ENCODE results near the gene ILF2. TPM values are rescaled to one million over a fixed set of nuclear protein-coding genes. Genes with fewer than 3 reads are reported as not detected.

The ILF2 gene
- total RNA-seq, 2 experiments from 2014 or later: 287 to 334 TPM

GRCh38 chr1:153616144-153616916 lies 54.5 kb downstream of the ILF2 start, which contains the start of gene S100A14:
Gene S100A14, minus strand, starts transcription at chr1:153616325. Its CDS starts 467 bp downstream, at chr1:153615858.
- H3K4me2 ChIP-seq (ENCODE audit: low read length): no peak within 1 kb of the TSS
- no peaks in the 10 kb centered on the region for H3K9me2 ChIP-seq (ENCODE audit: insufficient read depth, low read length)
- peaks cover 5% of the 10 kb centered on the region for H3K4me1 ChIP-seq (ENCODE audit: insufficient read depth, low read length, poor library complexity, severe bottlenecking)
- DNase-seq (ENCODE audit: low spot score): no peak
- H3K27ac ChIP-seq (ENCODE audit: low read depth, low read length, poor library complexity, severe bottlenecking): no peak within 1 kb of the TSS
- H3K36me3 ChIP-seq (ENCODE audit: insufficient read depth, low read length): peaks cover 5% of the 10 kb centered on the region; the same call in 1 of the 2 replicates
- H3K9me3 ChIP-seq (ENCODE audit: low read length): no peaks in the 10 kb centered on the region
- no peak within 1 kb of the TSS for H2AFZ ChIP-seq (ENCODE audit: low read length)
- H3K4me3 ChIP-seq (ENCODE audit: low read depth, low read length, poor library complexity, severe bottlenecking): no peak within 1 kb of the TSS
- BruUV-seq (replicated peaks): no TSS peak
- H4K20me1 ChIP-seq (ENCODE audit: insufficient read depth, low read length): no peaks in the 10 kb centered on the region
- ChIA-PET CTCF (ENCODE audit: unreplicated experiment) (interaction anchor here (0.6 kb wide), 1 partner anchor 39 kb away, joined by 3 read pairs; no protein-coding TSS in a partner anchor), POLR2A (no interaction called here)
- intact Hi-C loops (cut with micrococcal nuclease; ENCODE audit: unreplicated experiment): no loop called here
- TF ChIP-seq, protein P1, sequence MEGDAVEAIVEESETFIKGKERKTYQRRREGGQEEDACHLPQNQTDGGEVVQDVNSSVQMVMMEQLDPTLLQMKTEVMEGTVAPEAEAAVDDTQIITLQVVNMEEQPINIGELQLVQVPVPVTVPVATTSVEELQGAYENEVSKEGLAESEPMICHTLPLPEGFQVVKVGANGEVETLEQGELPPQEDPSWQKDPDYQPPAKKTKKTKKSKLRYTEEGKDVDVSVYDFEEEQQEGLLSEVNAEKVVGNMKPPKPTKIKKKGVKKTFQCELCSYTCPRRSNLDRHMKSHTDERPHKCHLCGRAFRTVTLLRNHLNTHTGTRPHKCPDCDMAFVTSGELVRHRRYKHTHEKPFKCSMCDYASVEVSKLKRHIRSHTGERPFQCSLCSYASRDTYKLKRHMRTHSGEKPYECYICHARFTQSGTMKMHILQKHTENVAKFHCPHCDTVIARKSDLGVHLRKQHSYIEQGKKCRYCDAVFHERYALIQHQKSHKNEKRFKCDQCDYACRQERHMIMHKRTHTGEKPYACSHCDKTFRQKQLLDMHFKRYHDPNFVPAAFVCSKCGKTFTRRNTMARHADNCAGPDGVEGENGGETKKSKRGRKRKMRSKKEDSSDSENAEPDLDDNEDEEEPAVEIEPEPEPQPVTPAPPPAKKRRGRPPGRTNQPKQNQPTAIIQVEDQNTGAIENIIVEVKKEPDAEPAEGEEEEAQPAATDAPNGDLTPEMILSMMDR (conservative IDR thresholded peaks at IDR 0.05; ENCODE audit: low read length): no peak
- TF ChIP-seq EZH2phosphoT487 (IDR thresholded peaks at IDR 0.05; ENCODE audit: borderline replicate concordance, low read depth, low read length): no peak
- no peaks in the 10 kb centered on the region for H3K79me2 ChIP-seq (ENCODE audit: insufficient read depth, low read depth, low read length)

DNA sequence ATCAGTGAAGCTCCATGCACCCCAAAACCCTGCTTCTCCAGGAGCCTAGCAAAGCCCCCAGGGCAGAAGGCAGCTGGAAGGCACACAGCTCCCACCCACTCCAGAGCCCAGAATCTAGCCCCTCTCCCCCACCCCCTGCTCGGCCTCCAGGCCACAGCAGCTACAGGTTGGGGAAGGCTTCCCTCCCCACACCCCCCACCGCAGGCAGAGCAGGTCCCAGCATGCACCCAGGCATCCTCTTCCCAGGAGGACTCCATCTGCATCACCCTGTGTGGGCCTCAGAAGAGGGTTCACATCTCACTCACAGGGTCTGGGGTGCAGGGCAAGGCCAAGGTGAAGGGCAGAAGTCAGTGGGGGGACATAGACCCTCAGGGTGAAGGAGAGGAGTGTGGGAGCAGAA lies 55.4 kb downstream of the ILF2 start:
- Histone ChIP-seq H2AFZ (ENCODE audit: low read length) (no peak overlapping the region), H4K20me1 (ENCODE audit: insufficient read depth, low read length) (no peaks in the 10 kb centered on the region), H3K4me2 (ENCODE audit: low read length) (no peak overlapping the region), H3K9me3 (ENCODE audit: low read length) (no peaks in the 10 kb centered on the region), H3K79me2 (ENCODE audit: insufficient read depth, low read depth, low read length) (no peaks in the 10 kb centered on the region), H3K9me2 (ENCODE audit: insufficient read depth, low read length) (no peaks in the 10 kb centered on the region), H3K4me3 (ENCODE audit: low read depth, low read length, poor library complexity, severe bottlenecking) (no peak overlapping the region), H3K36me3 (ENCODE audit: insufficient read depth, low read length) (peaks cover 5% of the 10 kb centered on the region; the same call in 1 of the 2 replicates), H3K27ac (ENCODE audit: low read depth, low read length, poor library complexity, severe bottlenecking) (no peak overlapping the region), H3K4me1 (ENCODE audit: insufficient read depth, low read length, poor library complexity, severe bottlenecking) (peaks cover 5% of the 10 kb centered on the region)
- BruUV-seq (replicated peaks): no TSS peak
- CTCF ChIA-PET (ENCODE audit: unreplicated experiment): interaction anchor here (0.6 kb wide), 1 partner anchor 28 kb away, joined by 3 read pairs; no protein-coding TSS in a partner anchor
- no peak for TF ChIP-seq EZH2phosphoT487 (IDR thresholded peaks at IDR 0.05; ENCODE audit: borderline replicate concordance, low read depth, low read length)
- TF ChIP-seq, protein P1 (conservative IDR thresholded peaks at IDR 0.05; ENCODE audit: low read length): no peak
- intact Hi-C loops (cut with micrococcal nuclease; ENCODE audit: unreplicated experiment): no loop called here
- POLR2A ChIA-PET: interaction anchor here (0.6 to 1.4 kb wide), 2 partner anchors 19 to 118 kb away, joined by 3 to 5 read pairs; no protein-coding TSS in a partner anchor
- no peak for DNase-seq (ENCODE audit: low spot score)

GRCh38 chr1:153614906-153615305 lies 55.9 kb downstream of the ILF2 start:
- POLR2A ChIA-PET: interaction anchor here (0.6 to 1.4 kb wide), 2 partner anchors 20 to 118 kb away, joined by 3 to 5 read pairs; no protein-coding TSS in a partner anchor

More at GRCh38 chr1:153614906-153615305, 55.9 kb downstream of the ILF2 start:
- peaks cover 5% of the 10 kb centered on the region; the same call in 1 of the 2 replicates for H3K36me3 ChIP-seq (ENCODE audit: insufficient read depth, low read length)
- CTCF ChIA-PET (ENCODE audit: unreplicated experiment): interaction anchor here (0.5 kb wide), 1 partner anchor 74 kb away, joined by 3 read pairs; no protein-coding TSS in a partner anchor
- DNase-seq (ENCODE audit: low spot score): no peak
- no peaks in the 10 kb centered on the region for H3K9me2 ChIP-seq (ENCODE audit: insufficient read depth, low read length)
- peaks cover 5% of the 10 kb centered on the region for H3K4me1 ChIP-seq (ENCODE audit: insufficient read depth, low read length, poor library complexity, severe bottlenecking)
- BruUV-seq (replicated peaks): no TSS peak
- intact Hi-C loops (cut with micrococcal nuclease; ENCODE audit: unreplicated experiment): no loop called here
- H3K27ac ChIP-seq (ENCODE audit: low read depth, low read length, poor library complexity, severe bottlenecking): no peak overlapping the region
- no peak overlapping the region for H3K4me3 ChIP-seq (ENCODE audit: low read depth, low read length, poor library complexity, severe bottlenecking)
- H3K9me3 ChIP-seq (ENCODE audit: low read length): no peaks in the 10 kb centered on the region
- H3K79me2 ChIP-seq (ENCODE audit: insufficient read depth, low read depth, low read length): no peaks in the 10 kb centered on the region
- no peak overlapping the region for H3K4me2 ChIP-seq (ENCODE audit: low read length)
- H4K20me1 ChIP-seq (ENCODE audit: insufficient read depth, low read length): no peaks in the 10 kb centered on the region
- no peak overlapping the region for H2AFZ ChIP-seq (ENCODE audit: low read length)
- TF ChIP-seq EZH2phosphoT487 (IDR thresholded peaks at IDR 0.05; ENCODE audit: borderline replicate concordance, low read depth, low read length): no peak
- TF ChIP-seq, protein P1 (conservative IDR thresholded peaks at IDR 0.05; ENCODE audit: low read length): no peak

Data from OCI-LY7 (cell line).